ENCODE data around the gene MRPL55. TPM values are rescaled to one million over a fixed set of nuclear protein-coding genes. Genes with fewer than 3 reads are reported as not detected.
A peak's percentile ranks its signal among the peaks of the same experiment; 100 is the strongest.

MRPL55 gene
- polyA plus RNA-seq, 1 donor (not counting 4 experiments of a cell fraction or from before 2014, with no cell fraction given) = 28.4 TPM

GRCh38 chr1:228102791-228103620 lies 6.1 kb downstream of the MRPL55 start, which contains the start of gene C1orf35:
Gene C1orf35 (minus strand): TSS chr1:228103325. CDS start chr1:228103227, 98 bp downstream.
- H3K4me3 ChIP-seq (ENCODE audit: control insufficient read depth in 2 of 3, extremely low read depth in 1 of 3, insufficient read depth in 2 of 3, low read depth in 1 of 3, low read length in 3 of 3) = peak within 1 kb of the TSS; percentile 72 to 87 (median 75)
- peaks cover 6% of the 10 kb centered on the region for H3K4me1 ChIP-seq (ENCODE audit: control insufficient read depth, extremely low read depth, insufficient read depth, low read length)
- peaks cover 42% of the 10 kb centered on the region for H3K79me2 ChIP-seq (ENCODE audit: control insufficient read depth, insufficient read depth, low read length)
- peaks cover 21 to 31% of the 10 kb centered on the region in 2 experiments for H3K36me3 ChIP-seq (ENCODE audit: control insufficient read depth in 2 of 2, extremely low read depth in 1 of 2, insufficient read depth in 2 of 2, low read length in 2 of 2)
- peaks cover 18% of the 10 kb centered on the region for H4K20me1 ChIP-seq (ENCODE audit: control insufficient read depth, extremely low read depth, insufficient read depth, low read length)
- H3K9me3 ChIP-seq (ENCODE audit: control insufficient read depth, low read depth, low read length) = no peaks in the 10 kb centered on the region
- peaks cover 2% of the 10 kb centered on the region for H3K9me1 ChIP-seq (ENCODE audit: control insufficient read depth, extremely low read depth, insufficient read depth, low read length)
- TF ChIP-seq CTCF (optimal IDR thresholded peaks at IDR 0.05 in 1 of 3, IDR thresholded peaks at IDR 0.05 in 1 of 3, conservative IDR thresholded peaks at IDR 0.05 in 1 of 3; ENCODE audit: extremely low read depth in 1 of 3, insufficient read depth in 2 of 3, low read length in 3 of 3) (peak in 1 of 3 experiments; percentile 1), EZH2 (IDR thresholded peaks at IDR 0.05; ENCODE audit: low read length) (no peak)
- peak within 1 kb of the TSS; percentile 97 for H2AFZ ChIP-seq (ENCODE audit: control insufficient read depth, low read length)
- peak within 1 kb of the TSS; percentile 72 for H3K27ac ChIP-seq (ENCODE audit: control insufficient read depth, insufficient read depth, low read length)
- DNase-seq (ENCODE audit: low read depth, low spot score) (no peak), FAIRE-seq (no peak)
- peak within 1 kb of the TSS; percentile 80 for H3K4me2 ChIP-seq (ENCODE audit: control insufficient read depth, extremely low read depth, insufficient read depth, low read depth, low read length)
- H3K9ac ChIP-seq (ENCODE audit: control insufficient read depth, extremely low read depth, insufficient read depth, low read length) = peak within 1 kb of the TSS; percentile 79
- H3K27me3 ChIP-seq (ENCODE audit: control insufficient read depth, extremely low read depth, insufficient read depth, low read length) = no peaks in the 10 kb centered on the region
- dilution Hi-C loops (cut with MboI; ENCODE audit: extremely low pct_ligation_motif_present, low sequenced_read_pairs) = no loop called here

GRCh38 chr1:228101994-228102790 lies 6.9 kb downstream of the MRPL55 start:
- dilution Hi-C loops (cut with MboI; ENCODE audit: extremely low pct_ligation_motif_present, low sequenced_read_pairs) = no loop called here
- no peak for FAIRE-seq

More at GRCh38 chr1:228101994-228102790, 6.9 kb downstream of the MRPL55 start:
- H3K4me1 ChIP-seq (ENCODE audit: control insufficient read depth, extremely low read depth, insufficient read depth, low read length) = peaks cover 5% of the 10 kb centered on the region
- peak overlapping the region; percentile 14 for H3K27ac ChIP-seq (ENCODE audit: control insufficient read depth, insufficient read depth, low read length)
- no peak for TF ChIP-seq EZH2 (IDR thresholded peaks at IDR 0.05; ENCODE audit: low read length)
- TF ChIP-seq CTCF (optimal IDR thresholded peaks at IDR 0.05 in 1 of 3, IDR thresholded peaks at IDR 0.05 in 1 of 3, conservative IDR thresholded peaks at IDR 0.05 in 1 of 3; ENCODE audit: extremely low read depth in 1 of 3, insufficient read depth in 2 of 3, low read length in 3 of 3) = peak; percentile 11 to 68 (median 52)
- H3K4me2 ChIP-seq (ENCODE audit: control insufficient read depth, extremely low read depth, insufficient read depth, low read depth, low read length) = peak overlapping the region; percentile 80
- H3K9ac ChIP-seq (ENCODE audit: control insufficient read depth, extremely low read depth, insufficient read depth, low read length) = peak overlapping the region; percentile 79
- H3K27me3 ChIP-seq (ENCODE audit: control insufficient read depth, extremely low read depth, insufficient read depth, low read length) = no peaks in the 10 kb centered on the region
- peaks cover 25% of the 10 kb centered on the region for H4K20me1 ChIP-seq (ENCODE audit: control insufficient read depth, extremely low read depth, insufficient read depth, low read length)
- peaks cover 26 to 30% of the 10 kb centered on the region in 2 experiments for H3K36me3 ChIP-seq (ENCODE audit: control insufficient read depth in 2 of 2, extremely low read depth in 1 of 2, insufficient read depth in 2 of 2, low read length in 2 of 2)
- H3K4me3 ChIP-seq (ENCODE audit: control insufficient read depth in 2 of 3, extremely low read depth in 1 of 3, insufficient read depth in 2 of 3, low read depth in 1 of 3, low read length in 3 of 3) = peak overlapping the region; percentile 72 to 87 (median 75)
- H3K9me1 ChIP-seq (ENCODE audit: control insufficient read depth, extremely low read depth, insufficient read depth, low read length) = peaks cover 2% of the 10 kb centered on the region
- H3K79me2 ChIP-seq (ENCODE audit: control insufficient read depth, insufficient read depth, low read length) = peaks cover 44% of the 10 kb centered on the region
- no peaks in the 10 kb centered on the region for H3K9me3 ChIP-seq (ENCODE audit: control insufficient read depth, low read depth, low read length)
- H2AFZ ChIP-seq (ENCODE audit: control insufficient read depth, low read length) = peak overlapping the region; percentile 22
- no peak for DNase-seq (ENCODE audit: low read depth, low spot score)

All from keratinocyte (primary cell).